ENCODE results near the gene NLGN1. TPM values are rescaled to one million over a fixed set of nuclear protein-coding genes. Genes with fewer than 3 reads are reported as not detected.

Gene NLGN1
- total RNA-seq, 1 experiment from 2014 or later: 20.7 TPM

GRCh38 chr3:174168538-174169254, 771.2 kb downstream of the NLGN1 start:
- H3K4me3 ChIP-seq: no peak overlapping the region
- no peaks in the 10 kb centered on the region for H3K4me1 ChIP-seq
- DNase-seq: no peak
- H3K36me3 ChIP-seq: no peaks in the 10 kb centered on the region
- H3K9me3 ChIP-seq (replicated peaks): no peaks in the 10 kb centered on the region; the same call in 1 of the 2 replicates
- H3K27ac ChIP-seq: no peak overlapping the region
- H3K27me3 ChIP-seq: no peaks in the 10 kb centered on the region

GRCh38 chr3:174169736-174170135, 772.2 kb downstream of the NLGN1 start:
- DNase-seq: no peak
- no peaks in the 10 kb centered on the region for H3K4me1 ChIP-seq
- no peak overlapping the region for H3K4me3 ChIP-seq
- no peaks in the 10 kb centered on the region for H3K27me3 ChIP-seq
- no peak overlapping the region for H3K27ac ChIP-seq
- no peaks in the 10 kb centered on the region for H3K36me3 ChIP-seq
- no peaks in the 10 kb centered on the region; the same call in 1 of the 2 replicates for H3K9me3 ChIP-seq (replicated peaks)

GRCh38 chr3:174170248-174170647, 772.7 kb downstream of the NLGN1 start:
- no peaks in the 10 kb centered on the region for H3K27me3 ChIP-seq
- H3K9me3 ChIP-seq (replicated peaks): no peaks in the 10 kb centered on the region; the same call in 1 of the 2 replicates
- no peak overlapping the region for H3K4me3 ChIP-seq
- H3K27ac ChIP-seq: no peak overlapping the region
- peak; percentile 11 to 17 for DNase-seq
- H3K4me1 ChIP-seq: no peaks in the 10 kb centered on the region
- no peaks in the 10 kb centered on the region for H3K36me3 ChIP-seq

- H3K27ac ChIP-seq: no peak overlapping the region
- no peak for DNase-seq
- no peaks in the 10 kb centered on the region for H3K9me3 ChIP-seq (replicated peaks)
- H3K27me3 ChIP-seq: no peaks in the 10 kb centered on the region
- H3K4me1 ChIP-seq: no peaks in the 10 kb centered on the region
- no peaks in the 10 kb centered on the region for H3K36me3 ChIP-seq
- no peak overlapping the region for H3K4me3 ChIP-seq
Measured at GRCh38 chr3:174186377-174186989, 788.9 kb downstream of the NLGN1 start.

- Histone ChIP-seq H3K36me3 (no peaks in the 10 kb centered on the region), H3K4me3 (no peak overlapping the region), H3K9me3 (replicated peaks) (no peaks in the 10 kb centered on the region), H3K4me1 (no peaks in the 10 kb centered on the region), H3K27me3 (no peaks in the 10 kb centered on the region), H3K27ac (no peak overlapping the region)
- DNase-seq: no peak
Measured at GRCh38 chr3:174191380-174191779, 793.8 kb downstream of the NLGN1 start.

- DNase-seq: no peak
- Histone ChIP-seq H3K36me3 (no peaks in the 10 kb centered on the region), H3K9me3 (replicated peaks) (no peaks in the 10 kb centered on the region), H3K27ac (no peak overlapping the region), H3K4me1 (no peaks in the 10 kb centered on the region), H3K4me3 (no peak overlapping the region), H3K27me3 (no peaks in the 10 kb centered on the region)
Measured at GRCh38 chr3:174191895-174192294, 794.4 kb downstream of the NLGN1 start.

- no peaks in the 10 kb centered on the region for H3K36me3 ChIP-seq
- H3K27me3 ChIP-seq: no peaks in the 10 kb centered on the region
- no peak overlapping the region for H3K4me3 ChIP-seq
- no peaks in the 10 kb centered on the region for H3K4me1 ChIP-seq
- H3K27ac ChIP-seq: no peak overlapping the region
- DNase-seq: no peak
- no peaks in the 10 kb centered on the region for H3K9me3 ChIP-seq (replicated peaks)
Measured at GRCh38 chr3:174192471-174192870, 794.9 kb downstream of the NLGN1 start.

- Histone ChIP-seq H3K9me3 (replicated peaks) (no peaks in the 10 kb centered on the region), H3K27me3 (no peaks in the 10 kb centered on the region), H3K36me3 (no peaks in the 10 kb centered on the region), H3K4me3 (no peak overlapping the region), H3K27ac (no peak overlapping the region), H3K4me1 (no peaks in the 10 kb centered on the region)
- DNase-seq: no peak
Measured at GRCh38 chr3:174193604-174194003, 796.1 kb downstream of the NLGN1 start.

- Histone ChIP-seq H3K4me3 (no peak overlapping the region), H3K36me3 (no peaks in the 10 kb centered on the region), H3K4me1 (no peaks in the 10 kb centered on the region), H3K9me3 (replicated peaks) (no peaks in the 10 kb centered on the region), H3K27ac (no peak overlapping the region), H3K27me3 (no peaks in the 10 kb centered on the region)
- DNase-seq: no peak
Measured at GRCh38 chr3:174197416-174197815, 799.9 kb downstream of the NLGN1 start.

- H3K4me1 ChIP-seq: peaks cover 4% of the 10 kb centered on the region
- H3K27me3 ChIP-seq: no peaks in the 10 kb centered on the region
- H3K27ac ChIP-seq: no peak overlapping the region
- no peak for DNase-seq
- H3K9me3 ChIP-seq (replicated peaks): no peaks in the 10 kb centered on the region
- H3K4me3 ChIP-seq: no peak overlapping the region
- H3K36me3 ChIP-seq: no peaks in the 10 kb centered on the region
Measured at GRCh38 chr3:174198199-174198598, 800.7 kb downstream of the NLGN1 start.

GRCh38 chr3:174199696-174200095, 802.2 kb downstream of the NLGN1 start:
- Histone ChIP-seq H3K4me1 (peaks cover 15% of the 10 kb centered on the region), H3K4me3 (no peak overlapping the region), H3K27me3 (no peaks in the 10 kb centered on the region), H3K9me3 (replicated peaks) (no peaks in the 10 kb centered on the region), H3K27ac (no peak overlapping the region), H3K36me3 (no peaks in the 10 kb centered on the region)
- DNase-seq: no peak

- H3K4me3 ChIP-seq: no peak overlapping the region
- peaks cover 26% of the 10 kb centered on the region for H3K4me1 ChIP-seq
- DNase-seq: no peak
- no peak overlapping the region for H3K27ac ChIP-seq
- no peaks in the 10 kb centered on the region for H3K9me3 ChIP-seq (replicated peaks)
- H3K36me3 ChIP-seq: no peaks in the 10 kb centered on the region
- H3K27me3 ChIP-seq: no peaks in the 10 kb centered on the region
Measured at GRCh38 chr3:174202116-174202515, 804.6 kb downstream of the NLGN1 start.

GRCh38 chr3:174202561-174202960, 805.0 kb downstream of the NLGN1 start:
- Histone ChIP-seq H3K4me3 (no peak overlapping the region), H3K27me3 (no peaks in the 10 kb centered on the region), H3K9me3 (replicated peaks) (no peaks in the 10 kb centered on the region), H3K36me3 (no peaks in the 10 kb centered on the region), H3K27ac (peak overlapping the region; percentile 96), H3K4me1 (peaks cover 26% of the 10 kb centered on the region)
- no peak for DNase-seq

- H3K9me3 ChIP-seq (replicated peaks): no peaks in the 10 kb centered on the region
- H3K36me3 ChIP-seq: no peaks in the 10 kb centered on the region
- no peak for DNase-seq
- H3K4me1 ChIP-seq: peaks cover 31% of the 10 kb centered on the region
- no peaks in the 10 kb centered on the region for H3K27me3 ChIP-seq
- peak overlapping the region; percentile 96 for H3K27ac ChIP-seq
- H3K4me3 ChIP-seq: no peak overlapping the region
Measured at GRCh38 chr3:174204765-174205164, 807.2 kb downstream of the NLGN1 start.

GRCh38 chr3:174206607-174207192, 809.2 kb downstream of the NLGN1 start:
- H3K27ac ChIP-seq: peak overlapping the region; percentile 96; the same call in 1 of the 2 replicates
- DNase-seq: no peak
- H3K36me3 ChIP-seq: no peaks in the 10 kb centered on the region
- peaks cover 31% of the 10 kb centered on the region for H3K4me1 ChIP-seq
- no peak overlapping the region for H3K4me3 ChIP-seq
- H3K9me3 ChIP-seq (replicated peaks): no peaks in the 10 kb centered on the region
- no peaks in the 10 kb centered on the region for H3K27me3 ChIP-seq

All from SJCRH30 (cell line).